GM12878 (cell line): ENCODE measurements around the gene SH3D19.

Experiments used
- CBFB ChIP-seq: IDR thresholded peaks from 2 replicates; pipeline ENCODE4 v1.6.1; 2016; ENCODE audit warnings: antibody characterized with exemption, low read depth
- CTCF ChIP-seq, 3 experiments: IDR thresholded peaks in 2 of 3; conservative IDR thresholded peaks in 1 of 3; 2 replicates each; pipeline ENCODE4 v1.5.1; 2011; ENCODE audit warnings: low read depth in 3 of 3, low read length in 3 of 3, mild to moderate bottlenecking in 3 of 3, control low read depth in 2 of 3, moderate library complexity in 2 of 3, inconsistent platforms in 1 of 3, mixed read lengths in 1 of 3; ENCODE audit not compliant: control insufficient read depth in 2 of 3, insufficient read depth in 1 of 3; ENCODE audit errors: extremely low read depth in 1 of 3
- HCFC1 ChIP-seq: fragments of 150-350 bp; IDR thresholded peaks from 2 replicates; pipeline ENCODE4 v1.6.1; 2014; ENCODE audit warnings: low read length
- POLR2A ChIP-seq: IDR thresholded peaks from 2 replicates; pipeline ENCODE4 v1.6.1; 2011; ENCODE audit warnings: low read depth, mild to moderate bottlenecking, low read length
- POLR2AphosphoS5 ChIP-seq: IDR thresholded peaks from 2 replicates; pipeline ENCODE4 v1.6.1; 2011; ENCODE audit warnings: mild to moderate bottlenecking, low read length, inconsistent platforms
- SIX5 ChIP-seq: IDR thresholded peaks from 2 replicates; pipeline ENCODE4 v1.6.1; 2011; ENCODE audit warnings: mild to moderate bottlenecking, low read depth, low read length, moderate library complexity; ENCODE audit not compliant: severe bottlenecking
- SPI1 ChIP-seq: IDR thresholded peaks from 2 replicates; pipeline ENCODE4 v1.6.1; 2011; ENCODE audit warnings: low read depth, mild to moderate bottlenecking, low read length, moderate library complexity, borderline replicate concordance; ENCODE audit not compliant: insufficient read depth
- TCF7 ChIP-seq: IDR thresholded peaks from 2 replicates; pipeline ENCODE4 v1.6.1; 2014; ENCODE audit warnings: antibody characterized with exemption, borderline replicate concordance

- TF ChIP-seq POLR2A (no peak), CBFB (no peak), SIX5 (no peak), TCF7 (no peak), CTCF (IDR thresholded peaks at IDR 0.05 in 2 of 3, conservative IDR thresholded peaks at IDR 0.05 in 1 of 3; ENCODE audit: control insufficient read depth in 2 of 3, extremely low read depth in 1 of 3, insufficient read depth in 1 of 3, low read depth in 3 of 3, low read length in 3 of 3) (no peak), SPI1 (no peak), POLR2AphosphoS5 (no peak), HCFC1 (no peak)
Observed at GRCh38 chr4:151166636-151167035, 158.8 kb downstream of the SH3D19 start.
